DND-41 (cell line): ENCODE results near the gene AHNAK.

Experiments
- ATAC-seq: fragments of 200-7000 bp; cut with Tn5 transposase; 3 replicates; pipeline ENCODE4 v1.9.1; 2021; ENCODE audit warnings: low read depth; ENCODE audit not compliant: insufficient read depth
- DNase-seq: peaks from one replicate; pipeline ENCODE4 v3.0.0-alpha.2; 2020
- H2AFZ ChIP-seq: 2 replicates; pipeline ENCODE4 v1.6.0; 2012; ENCODE audit warnings: low read depth, low read length
- H3K27ac ChIP-seq: 2 replicates; pipeline ENCODE4 v1.5.1; 2012; ENCODE audit warnings: low read length, inconsistent platforms
- H3K27me3 ChIP-seq: fragments of 200-600 bp; sonication (generic); 2 replicates; pipeline ENCODE4 v1.6.0; 2012; ENCODE audit warnings: low read length, mild to moderate bottlenecking, inconsistent platforms; ENCODE audit not compliant: insufficient read depth, poor library complexity
- H3K36me3 ChIP-seq: 2 replicates; pipeline ENCODE4 v1.5.1; 2012; ENCODE audit warnings: low read length, inconsistent platforms; ENCODE audit not compliant: insufficient read depth
- H3K4me1 ChIP-seq: 2 replicates; pipeline ENCODE4 v1.5.1; 2012; ENCODE audit warnings: mild to moderate bottlenecking, low read length; ENCODE audit not compliant: insufficient read depth
- H3K4me2 ChIP-seq: 2 replicates; pipeline ENCODE4 v1.6.0; 2012; ENCODE audit warnings: mild to moderate bottlenecking, moderate library complexity, low read length, inconsistent platforms; ENCODE audit not compliant: insufficient read depth
- H3K4me3 ChIP-seq, 2 experiments: fragments of 200-600 bp in 1 of 2; shearing (Covaris generic) in 1 of 2; 2 replicates each; pipeline ENCODE4 v1.5.1; 2012 to 2016; ENCODE audit warnings: inconsistent platforms in 2 of 2, low read length in 2 of 2, mild to moderate bottlenecking in 2 of 2, low read depth in 1 of 2, moderate library complexity in 1 of 2
- H3K79me2 ChIP-seq: 2 replicates; pipeline ENCODE4 v1.6.0; 2012; ENCODE audit warnings: low read length, inconsistent platforms; ENCODE audit not compliant: insufficient read depth
- H3K9ac ChIP-seq: 2 replicates; pipeline ENCODE4 v1.6.0; 2012; ENCODE audit warnings: low read depth, mild to moderate bottlenecking, inconsistent platforms, low read length, moderate library complexity
- H3K9me3 ChIP-seq: 2 replicates; pipeline ENCODE4 v1.5.1; 2012; ENCODE audit warnings: low read length, moderate library complexity, mild to moderate bottlenecking, inconsistent platforms; ENCODE audit not compliant: insufficient read depth, severe bottlenecking
- H4K20me1 ChIP-seq: 2 replicates; pipeline ENCODE4 v1.6.0; 2012; ENCODE audit warnings: low read length; ENCODE audit not compliant: insufficient read depth
- EZH2 ChIP-seq: IDR thresholded peaks from 3 replicates; pipeline ENCODE4 v1.6.1; 2012; ENCODE audit warnings: borderline replicate concordance, low read depth, mild to moderate bottlenecking, moderate library complexity, low read length, inconsistent platforms; ENCODE audit not compliant: severe bottlenecking
- TF ChIP-seq, protein P1 (sequence below): IDR thresholded peaks from 2 replicates; pipeline ENCODE4 v1.5.1; 2012; ENCODE audit warnings: borderline replicate concordance, low read length, moderate library complexity, mild to moderate bottlenecking; ENCODE audit not compliant: poor library complexity, severe bottlenecking; ENCODE audit errors: extremely low read depth

Gene AHNAK

DNA sequence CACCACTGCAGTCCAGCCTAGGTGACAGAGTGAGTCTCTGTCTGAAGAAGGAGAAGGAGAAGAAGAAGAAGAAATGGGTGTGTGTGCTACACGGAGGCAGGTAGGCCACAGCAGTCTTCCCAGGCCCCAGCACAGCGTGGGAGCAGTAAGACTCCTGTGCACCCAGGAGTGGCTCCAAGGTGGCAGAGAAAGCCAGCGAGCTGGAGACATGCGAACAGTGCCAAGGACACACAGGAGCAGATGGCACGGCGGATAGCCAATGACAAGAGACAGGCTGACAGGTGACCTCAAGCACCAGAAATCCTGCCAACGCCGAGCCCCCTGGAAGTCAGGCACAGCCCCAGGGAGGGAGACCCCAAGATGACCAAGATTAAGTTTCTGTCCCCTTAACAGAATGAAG is 136.8 kb downstream of the AHNAK start:
- Histone ChIP-seq H3K27ac (no peak overlapping the region), H2AFZ (no peak overlapping the region), H3K4me3 (no peak overlapping the region), H3K9me3 (no peaks in the 10 kb centered on the region), H3K4me2 (no peak overlapping the region), H3K4me1 (no peaks in the 10 kb centered on the region), H3K36me3 (no peaks in the 10 kb centered on the region), H3K27me3 (no peaks in the 10 kb centered on the region), H3K9ac (no peak overlapping the region), H4K20me1 (no peaks in the 10 kb centered on the region), H3K79me2 (no peaks in the 10 kb centered on the region)
- no peak for ATAC-seq
- TF ChIP-seq, protein P1, sequence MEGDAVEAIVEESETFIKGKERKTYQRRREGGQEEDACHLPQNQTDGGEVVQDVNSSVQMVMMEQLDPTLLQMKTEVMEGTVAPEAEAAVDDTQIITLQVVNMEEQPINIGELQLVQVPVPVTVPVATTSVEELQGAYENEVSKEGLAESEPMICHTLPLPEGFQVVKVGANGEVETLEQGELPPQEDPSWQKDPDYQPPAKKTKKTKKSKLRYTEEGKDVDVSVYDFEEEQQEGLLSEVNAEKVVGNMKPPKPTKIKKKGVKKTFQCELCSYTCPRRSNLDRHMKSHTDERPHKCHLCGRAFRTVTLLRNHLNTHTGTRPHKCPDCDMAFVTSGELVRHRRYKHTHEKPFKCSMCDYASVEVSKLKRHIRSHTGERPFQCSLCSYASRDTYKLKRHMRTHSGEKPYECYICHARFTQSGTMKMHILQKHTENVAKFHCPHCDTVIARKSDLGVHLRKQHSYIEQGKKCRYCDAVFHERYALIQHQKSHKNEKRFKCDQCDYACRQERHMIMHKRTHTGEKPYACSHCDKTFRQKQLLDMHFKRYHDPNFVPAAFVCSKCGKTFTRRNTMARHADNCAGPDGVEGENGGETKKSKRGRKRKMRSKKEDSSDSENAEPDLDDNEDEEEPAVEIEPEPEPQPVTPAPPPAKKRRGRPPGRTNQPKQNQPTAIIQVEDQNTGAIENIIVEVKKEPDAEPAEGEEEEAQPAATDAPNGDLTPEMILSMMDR = no peak
- no peak for TF ChIP-seq EZH2
- DNase-seq = no peak

DNA sequence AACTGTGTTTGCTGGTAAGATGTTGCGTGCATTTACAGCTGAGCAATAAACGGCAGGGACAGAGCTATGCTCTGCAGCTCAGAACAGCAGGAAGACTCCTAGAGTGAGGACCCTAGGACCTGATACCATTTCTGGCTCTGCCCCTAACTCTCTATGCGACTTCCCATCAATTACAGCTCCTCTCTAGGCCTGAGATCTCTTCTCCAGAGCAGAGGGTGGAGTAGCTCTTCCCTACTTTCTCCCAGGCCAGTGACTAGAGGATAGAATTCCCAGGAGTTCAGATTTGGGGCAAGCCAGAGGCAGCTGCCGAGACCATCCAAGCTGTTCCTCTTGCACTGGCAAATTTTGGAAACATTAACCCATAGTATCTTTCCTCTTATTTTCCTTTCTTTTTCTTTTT is 140.6 kb downstream of the AHNAK start:
- TF ChIP-seq, protein P1 = no peak
- no peak for TF ChIP-seq EZH2
- DNase-seq = no peak
- Histone ChIP-seq H3K4me3 (no peak overlapping the region), H3K4me1 (0 out of 2 replicates have a peak, but pooled peaks cover 5% of the 10 kb centered on the region), H3K27ac (no peak overlapping the region), H4K20me1 (no peaks in the 10 kb centered on the region), H3K4me2 (no peak overlapping the region), H3K27me3 (peaks cover 7% of the 10 kb centered on the region), H3K9me3 (no peaks in the 10 kb centered on the region), H3K79me2 (no peaks in the 10 kb centered on the region), H3K36me3 (no peaks in the 10 kb centered on the region), H2AFZ (no peak overlapping the region), H3K9ac (no peak overlapping the region)
- ATAC-seq = no peak

DNA sequence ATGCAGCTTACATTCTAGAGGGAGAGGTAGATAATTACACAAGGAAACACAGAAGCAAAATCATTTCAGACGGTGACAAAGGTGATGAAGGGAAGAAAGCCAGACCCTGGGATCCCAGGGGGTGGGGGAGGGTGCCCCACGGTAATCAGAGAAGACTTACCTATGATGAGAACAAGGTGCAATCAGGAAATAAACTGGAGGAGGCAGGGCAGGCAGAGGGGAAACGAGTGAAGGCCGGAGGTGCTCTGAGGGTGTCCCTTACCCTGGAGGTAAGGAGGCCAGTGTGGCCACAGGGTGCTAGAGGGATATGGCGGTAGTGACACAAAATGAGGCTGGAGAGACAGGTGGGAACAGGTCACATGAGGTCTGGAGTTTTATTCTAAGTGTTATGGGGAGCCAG is 141.7 kb downstream of the AHNAK start:
- H3K9ac ChIP-seq = no peak overlapping the region
- H4K20me1 ChIP-seq = no peaks in the 10 kb centered on the region
- no peak overlapping the region for H3K4me2 ChIP-seq
- no peak for ATAC-seq
- H3K9me3 ChIP-seq = no peaks in the 10 kb centered on the region
- H3K79me2 ChIP-seq = no peaks in the 10 kb centered on the region
- H3K4me3 ChIP-seq = no peak overlapping the region
- H3K36me3 ChIP-seq = no peaks in the 10 kb centered on the region
- peaks cover 7% of the 10 kb centered on the region for H3K27me3 ChIP-seq
- DNase-seq = no peak
- H2AFZ ChIP-seq = no peak overlapping the region
- H3K27ac ChIP-seq = no peak overlapping the region
- H3K4me1 ChIP-seq = 0 out of 2 replicates have a peak, but pooled peaks cover 5% of the 10 kb centered on the region
- no peak for TF ChIP-seq EZH2
- TF ChIP-seq, protein P1 = no peak

DNA sequence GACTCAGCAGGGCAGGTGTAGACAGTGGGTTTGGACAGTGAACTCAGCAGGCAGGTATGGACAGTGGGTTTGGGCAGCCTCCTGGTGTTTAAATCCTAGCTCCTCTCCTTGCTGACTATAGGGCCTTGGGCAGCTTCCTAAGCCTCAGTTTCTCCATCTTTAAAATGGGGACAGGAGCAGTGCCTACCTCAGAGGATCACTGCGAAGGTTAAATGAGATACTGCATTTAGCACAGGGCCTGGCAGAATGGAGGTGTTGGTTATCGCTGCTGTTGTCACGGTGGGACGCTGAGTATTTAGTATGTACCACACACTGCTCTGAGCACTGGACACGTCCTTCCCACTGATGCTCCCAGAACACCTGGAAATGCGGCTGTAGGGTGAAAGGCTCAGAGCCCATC is 142.2 kb downstream of the AHNAK start:
- H3K79me2 ChIP-seq = no peaks in the 10 kb centered on the region
- TF ChIP-seq, protein P1 = no peak
- TF ChIP-seq EZH2 = no peak

More for the DNA sequence above, 142.2 kb downstream of the AHNAK start:
- ATAC-seq (no peak), DNase-seq (no peak)
- Histone ChIP-seq H3K36me3 (no peaks in the 10 kb centered on the region), H3K27ac (no peak overlapping the region), H3K9ac (no peak overlapping the region), H3K9me3 (no peaks in the 10 kb centered on the region), H3K4me3 (no peak overlapping the region), H3K4me1 (0 out of 2 replicates have a peak, but pooled peaks cover 5% of the 10 kb centered on the region), H2AFZ (no peak overlapping the region), H3K4me2 (no peak overlapping the region), H4K20me1 (no peaks in the 10 kb centered on the region), H3K27me3 (peaks cover 7% of the 10 kb centered on the region)
